K562 (cell line): Measurements from ENCODE around the gene GFM2. TPM values are rescaled to one million over a fixed set of nuclear protein-coding genes. Genes with fewer than 3 reads are reported as not detected.

Experiments used
- ARID1B ChIP-seq: fragments of 450-650 bp; IDR thresholded peaks from 2 replicates; pipeline ENCODE4 v1.6.1; 2016; ENCODE audit warnings: antibody characterized with exemption, mild to moderate bottlenecking, inconsistent platforms
- CHD4 ChIP-seq: fragments of 200-600 bp; sonication (generic); IDR thresholded peaks from 3 replicates; pipeline ENCODE4 v1.6.1; 2012; ENCODE audit warnings: low read depth, mild to moderate bottlenecking, mixed read lengths, low read length, inconsistent platforms; ENCODE audit not compliant: insufficient read depth, insufficient replicate concordance, poor library complexity, severe bottlenecking
- E2F4 ChIP-seq: sonication (generic); formaldehyde crosslinking; IDR thresholded peaks from 2 replicates; pipeline ENCODE4 v1.8.0; 2022; ENCODE audit warnings: mild to moderate bottlenecking, low read depth, missing genetic modification reagents
- E2F6 ChIP-seq, 2 experiments: IDR thresholded peaks; 2 replicates each; pipeline ENCODE4 v1.6.1; 2011; ENCODE audit warnings: borderline replicate concordance in 1 of 2, control low read depth in 1 of 2, low read depth in 1 of 2, low read length in 1 of 2, mild to moderate bottlenecking in 1 of 2, mixed read lengths in 1 of 2, moderate library complexity in 1 of 2; ENCODE audit not compliant: insufficient read depth in 1 of 2, insufficient read length in 1 of 2, poor library complexity in 1 of 2, severe bottlenecking in 1 of 2; ENCODE audit errors: extremely low read depth in 1 of 2
- ETV1 ChIP-seq: fragments of 450-650 bp; conservative IDR thresholded peaks from 2 replicates; pipeline ENCODE4 v1.6.1; 2016; ENCODE audit warnings: missing genetic modification characterization, control low read depth, low read depth, missing compliant biosample characterization
- KLF1 ChIP-seq: fragments of 450-650 bp; IDR thresholded peaks from 2 replicates; pipeline ENCODE4 v1.6.1; 2016; ENCODE audit warnings: missing genetic modification characterization, missing compliant biosample characterization
- MIER1 ChIP-seq: fragments of 450-650 bp; IDR thresholded peaks from 2 replicates; pipeline ENCODE4 v1.6.1; 2016; ENCODE audit warnings: antibody characterized with exemption, mild to moderate bottlenecking, low read depth
- SIN3A ChIP-seq, 2 experiments: fragments of 150-350 bp in 1 of 2; IDR thresholded peaks; 2 replicates each; pipeline ENCODE4 v1.6.1; 2011 to 2016; ENCODE audit warnings: borderline replicate concordance in 2 of 2, low read depth in 2 of 2, low read length in 2 of 2, mild to moderate bottlenecking in 2 of 2, moderate library complexity in 2 of 2; ENCODE audit not compliant: control insufficient read depth in 1 of 2
- SMARCA4 ChIP-seq: fragments of 450-650 bp; IDR thresholded peaks from 2 replicates; pipeline ENCODE4 v1.6.1; 2016
- STAT6 ChIP-seq: sonication (generic); formaldehyde crosslinking; IDR thresholded peaks from 2 replicates; pipeline ENCODE4 v1.8.1; 2023; ENCODE audit warnings: mild to moderate bottlenecking, missing genetic modification reagents
- TARDBP ChIP-seq: fragments of 450-650 bp; IDR thresholded peaks from 2 replicates; pipeline ENCODE4 v1.6.1; 2016
- TBP ChIP-seq: optimal IDR thresholded peaks from 2 replicates; pipeline ENCODE3; 2011; ENCODE audit warnings: low read depth, low read length, improper control_type of control experiment
- ZBTB43 ChIP-seq: sonication (generic); formaldehyde crosslinking; IDR thresholded peaks from 2 replicates; pipeline ENCODE4 v1.8.0; 2023; ENCODE audit warnings: mild to moderate bottlenecking, missing genetic modification reagents
- ZBTB9 ChIP-seq: fragments of 450-650 bp; formaldehyde crosslinking; IDR thresholded peaks from 2 replicates; pipeline ENCODE4 v1.4.0; 2020; ENCODE audit warnings: mild to moderate bottlenecking, moderate library complexity
- ZKSCAN1 ChIP-seq: fragments of 150-350 bp; IDR thresholded peaks from 2 replicates; pipeline ENCODE4 v1.6.1; 2016; ENCODE audit warnings: low read depth, low read length
- ZNF23 ChIP-seq: fragments of 250-450 bp; sonication (Bioruptor Pico); IDR thresholded peaks from 2 replicates; pipeline ENCODE4 v1.4.0; 2020; ENCODE audit warnings: mild to moderate bottlenecking
- ZNF77 ChIP-seq: fragments of 250-450 bp; sonication (Bioruptor Pico); IDR thresholded peaks from 2 replicates; pipeline ENCODE4 v1.5.0; 2020
- polyA plus RNA-seq, 8 experiments: library from polyadenylated mRNA; depleted of rRNA in 4 of 8; stranded (reverse) in 5 of 8; unstranded in 3 of 8; fragments of >200 nt; fragmentation: Nextera tagmentation in 2 of 8; fragmentation: Illumina TruSeq in 1 of 8; extraction: Ambion mirVana in 2 of 8; extraction: Trizol in 1 of 8; gene quantifications; 2 replicates each; pipeline versions ENCODE4 v1.2.1 to v1.2.3, GENCODE V29; 2011 to 2014; ENCODE audit warnings: inconsistent platforms in 1 of 8, missing spikeins in 1 of 8
- total RNA-seq, 7 experiments: library from RNA; depleted of rRNA in 6 of 7; stranded (reverse); fragments of >200 nt in 6 of 7; fragmentation: Illumina TruSeq in 2 of 7; extraction: Trizol in 2 of 7; gene quantifications; 2 replicates each; pipeline versions ENCODE4 v1.2.1 to v1.2.3, GENCODE V29; 2011 to 2021; ENCODE audit warnings: low replicate concordance in 1 of 7

Gene GFM2
- total and polyA plus RNA-seq, 9 of the 15 experiments (the other 6 are each of a cell fraction or from before 2014, with no cell fraction given): 32.8 to 78.2 (median 52.5) TPM

GRCh38 chr5:74684900-74685851, 81.7 kb downstream of the GFM2 start, which contains the start of gene HEXB (continued):
- TF ChIP-seq E2F6 (IDR thresholded peaks at IDR 0.05; ENCODE audit: borderline replicate concordance in 1 of 2, extremely low read depth in 1 of 2, insufficient read depth in 1 of 2, insufficient read length in 1 of 2, low read depth in 1 of 2, low read length in 1 of 2, poor library complexity in 1 of 2, severe bottlenecking in 1 of 2) (peak; percentile 57 to 86), ETV1 (tag) (no peak; the same call in 1 of the 2 replicates), ZBTB43 (CRISPR knock-in tag) (no peak), ZNF23 (CRISPR knock-in tag) (no peak), SIN3A (IDR thresholded peaks at IDR 0.05; ENCODE audit: borderline replicate concordance in 2 of 2, control insufficient read depth in 1 of 2, low read depth in 2 of 2, low read length in 2 of 2) (0 out of 4 replicates have a peak, but pooled peaks of 1 of the 2 experiments have one; percentile 23), SMARCA4 (no peak), MIER1 (0 out of 2 replicates have a peak, but pooled peaks have one; percentile 7), ZBTB9 (CRISPR knock-in tag) (peak; percentile 70; the same call in 1 of the 2 replicates), ZKSCAN1 (no peak), E2F4 (CRISPR knock-in tag) (peak; percentile 13; the same call in 1 of the 2 replicates), ZNF77 (CRISPR knock-in tag) (no peak), STAT6 (CRISPR knock-in tag) (no peak), ARID1B (peak; percentile 43; the same call in 1 of the 2 replicates), KLF1 (no peak), TARDBP (no peak), CHD4 (no peak), TBP (peak; percentile 67)
